Ascending aorta (tissue), 2 donors: ENCODE measurements around the gene SMAP1. TPM values are rescaled to one million over a fixed set of nuclear protein-coding genes. Genes with fewer than 3 reads are reported as not detected.
"Not testable (repeated sequence)": the region's sequence is repeated elsewhere in the genome, so short reads cannot be mapped to it uniquely, and the experiment has no call there.

Experiments
- DNase-seq, 2 donors: peaks; one replicate each; pipeline ENCODE4 v3.0.0-alpha.2; 2019; ENCODE audit warnings: low spot score in 2 of 2
- H3K27ac ChIP-seq, 2 donors: fragments of 200-600 bp; sonication (generic); one replicate each; pipeline ENCODE4 v1.5.1; 2016 to 2017; ENCODE audit warnings: mild to moderate bottlenecking in 1 of 2
- H3K27me3 ChIP-seq: fragments of 200-600 bp; sonication (generic); one replicate; pipeline ENCODE4 v1.5.1; 2017
- H3K36me3 ChIP-seq, 2 donors: fragments of 200-600 bp; sonication (generic); one replicate each; pipeline ENCODE4 v1.5.1; 2016
- H3K4me1 ChIP-seq, 2 donors: fragments of 200-600 bp; sonication (generic); one replicate each; pipeline ENCODE4 v1.5.1; 2016 to 2017; ENCODE audit warnings: mild to moderate bottlenecking in 1 of 2
- H3K4me3 ChIP-seq, 2 donors: fragments of 200-600 bp; sonication (generic); one replicate each; pipeline ENCODE4 v1.5.1; 2016 to 2017; ENCODE audit warnings: mild to moderate bottlenecking in 1 of 2
- H3K9me3 ChIP-seq, 2 donors: fragments of 200-600 bp; sonication (generic); one replicate each; pipeline ENCODE4 v1.5.1; 2016
- CTCF ChIP-seq, 3 experiments: fragments of 200-600 bp in 2 of 3; fragments of 450-650 bp in 1 of 3; sonication (generic) in 2 of 3; IDR thresholded peaks; one replicate each; pipeline ENCODE4 v1.5.1; 2016 to 2019; ENCODE audit warnings: antibody characterized with exemption in 3 of 3, mild to moderate bottlenecking in 1 of 3, moderate library complexity in 1 of 3
- intact Hi-C: fragments of 100-400 bp; cut with DNase I; formaldehyde crosslinking; loops from one replicate; pipeline ENCODE4 v1.15.1; 2023
- total RNA-seq: library from RNA; depleted of rRNA; stranded (reverse); fragments of >200 nt; gene quantifications from one replicate; pipeline ENCODE4 v1.1.0, GENCODE V29; 2016

The SMAP1 gene
- total RNA-seq, 1 donor from 2014 or later = 13.2 TPM

DNA sequence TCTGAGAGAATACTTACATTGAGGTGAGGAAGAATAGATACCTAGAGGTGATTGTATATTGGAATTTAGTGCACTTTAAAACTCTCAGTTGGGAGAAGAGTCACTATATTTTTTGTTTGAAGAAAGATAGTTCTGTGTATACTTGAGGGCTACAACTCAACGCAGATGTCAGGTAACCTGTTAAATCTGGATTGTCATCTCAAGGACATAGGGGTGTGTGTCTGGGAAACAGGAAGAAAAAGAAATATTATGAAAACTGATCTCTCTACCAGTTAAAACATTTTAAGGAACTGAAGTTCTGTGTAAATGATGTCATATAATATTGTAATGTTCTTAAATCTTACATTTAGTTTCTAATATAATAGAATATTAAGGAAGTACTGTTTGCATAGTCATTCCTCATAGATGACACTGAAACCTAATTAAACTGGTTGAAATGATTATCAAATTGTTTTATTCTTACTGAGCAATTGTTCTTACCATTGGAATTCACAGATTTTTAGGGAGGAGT, 86.2 kb downstream of the SMAP1 start:
- Histone ChIP-seq H3K27me3 (no peaks in the 10 kb centered on the region), H3K4me1 (no peaks in the 10 kb centered on the region), H3K9me3 (no peaks in the 10 kb centered on the region), H3K4me3 (no peak overlapping the region), H3K27ac (no peak overlapping the region), H3K36me3 (no peaks in the 10 kb centered on the region)
- no peak for TF ChIP-seq CTCF (IDR thresholded peaks at IDR 0.05)
- intact Hi-C loops = no loop called here
- no peak for DNase-seq

- Histone ChIP-seq H3K27ac (no peak overlapping the region), H3K4me3 (no peak overlapping the region), H3K9me3 (no peaks in the 10 kb centered on the region), H3K4me1 (no peaks in the 10 kb centered on the region), H3K27me3 (no peaks in the 10 kb centered on the region), H3K36me3 (no peaks in the 10 kb centered on the region)
- intact Hi-C loops = no loop called here
- DNase-seq = no peak
- no peak for TF ChIP-seq CTCF (IDR thresholded peaks at IDR 0.05)
Measured at GRCh38 chr6:70758883-70759282, 91.2 kb downstream of the SMAP1 start.

DNA sequence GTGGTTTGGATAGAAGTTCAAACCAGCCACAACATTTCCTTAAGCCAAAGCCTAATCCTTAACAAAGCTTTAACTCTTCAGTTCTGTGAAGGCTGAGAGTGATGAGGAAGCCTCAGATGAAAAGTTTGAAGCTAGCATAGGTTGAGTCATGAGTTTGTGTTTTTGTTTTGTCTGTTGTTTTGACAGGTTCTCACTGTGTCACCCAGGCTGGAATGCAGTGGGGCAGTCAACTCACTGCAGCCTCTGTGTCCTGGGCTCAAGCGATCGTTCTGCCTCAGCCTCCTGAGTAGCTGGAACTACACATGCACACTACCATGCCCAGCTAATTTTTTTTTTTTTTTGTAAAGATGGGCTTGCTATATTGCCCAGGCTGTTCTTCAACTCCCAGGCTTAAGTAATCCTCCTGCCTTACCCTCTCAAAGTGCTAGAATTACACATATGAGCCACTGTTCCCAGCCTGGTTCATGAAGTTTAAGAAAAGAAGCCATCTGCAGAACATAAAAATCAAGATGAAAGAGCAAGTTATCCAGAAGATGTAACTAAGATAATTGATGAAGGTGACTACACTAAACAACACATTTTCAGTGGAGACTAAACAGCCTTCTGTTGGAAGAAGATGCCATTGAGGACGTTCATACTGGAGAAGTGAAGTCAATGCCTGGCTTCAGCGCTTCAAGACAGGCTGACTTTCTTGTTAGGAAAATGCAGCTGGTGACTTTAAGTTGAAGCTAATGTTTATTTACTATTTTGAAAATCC, 96.2 kb downstream of the SMAP1 start:
- Histone ChIP-seq H3K4me1 (no peaks in the 10 kb centered on the region), H3K9me3 (no peaks in the 10 kb centered on the region), H3K36me3 (no peaks in the 10 kb centered on the region), H3K4me3 (no peak overlapping the region), H3K27ac (no peak overlapping the region), H3K27me3 (no peaks in the 10 kb centered on the region)
- no peak for DNase-seq
- intact Hi-C loops = no loop called here
- TF ChIP-seq CTCF (IDR thresholded peaks at IDR 0.05) = no peak

DNA sequence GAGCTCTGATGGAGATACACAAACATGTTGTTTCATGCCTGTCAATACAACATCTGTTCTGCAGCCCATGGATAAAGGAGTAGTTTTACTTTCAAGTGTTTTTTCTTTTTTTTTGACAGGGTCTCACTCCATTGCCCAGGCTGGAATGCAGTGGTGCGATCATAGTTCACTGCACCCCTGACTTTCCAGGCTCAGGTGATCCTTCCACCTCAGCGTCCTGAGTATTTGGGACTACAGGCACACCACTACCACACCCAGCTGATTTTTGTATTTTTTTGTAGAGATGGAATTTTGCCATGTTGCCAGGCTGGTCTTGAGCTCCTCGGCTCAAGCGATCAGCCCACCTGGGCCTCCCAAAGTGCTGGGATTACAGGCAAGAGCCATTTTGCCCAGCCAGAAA, 97.0 kb downstream of the SMAP1 start:
- H3K27ac ChIP-seq = no peak overlapping the region
- H3K4me3 ChIP-seq = no peak overlapping the region
- no peak for DNase-seq
- H3K4me1 ChIP-seq = no peaks in the 10 kb centered on the region
- no peaks in the 10 kb centered on the region for H3K9me3 ChIP-seq
- H3K36me3 ChIP-seq = no peaks in the 10 kb centered on the region
- no peak for TF ChIP-seq CTCF (IDR thresholded peaks at IDR 0.05)
- intact Hi-C loops = no loop called here
- no peaks in the 10 kb centered on the region for H3K27me3 ChIP-seq

DNA sequence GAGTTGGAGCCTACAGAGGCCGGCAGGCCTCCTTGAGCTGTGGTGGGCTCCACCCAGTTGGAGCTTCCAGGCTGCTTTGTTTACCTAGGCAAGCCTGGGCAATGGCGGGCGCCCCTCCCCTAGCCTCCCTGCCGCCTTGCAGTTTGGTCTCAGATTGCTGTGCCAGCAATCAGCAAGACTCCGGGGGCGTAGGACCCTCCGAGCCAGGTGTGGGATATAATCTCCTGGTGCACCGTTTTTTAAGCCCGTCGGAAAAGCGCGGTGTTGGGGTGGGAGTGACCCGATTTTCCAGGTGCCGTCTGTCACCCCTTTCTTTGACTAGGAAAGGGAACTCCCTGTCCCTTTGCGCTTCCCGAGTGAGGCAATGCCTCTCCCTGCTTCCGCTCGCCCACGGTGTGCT, 103.7 kb downstream of the SMAP1 start:
- H3K36me3 ChIP-seq, intact Hi-C loops, DNase-seq, H3K9me3 ChIP-seq, H3K27me3 ChIP-seq, H3K4me1 ChIP-seq, H3K4me3 ChIP-seq, H3K27ac ChIP-seq: not testable (repeated sequence)

GRCh38 chr6:70779934-70780333, 112.3 kb downstream of the SMAP1 start:
- intact Hi-C loops = no loop called here
- DNase-seq = no peak
- Histone ChIP-seq H3K36me3 (peaks cover 0 to 14% of the 10 kb centered on the region in 2 donors), H3K4me1 (no peaks in the 10 kb centered on the region), H3K27ac (no peak overlapping the region), H3K4me3 (no peak overlapping the region), H3K9me3 (peaks cover 0 to 5% of the 10 kb centered on the region in 2 donors), H3K27me3 (no peaks in the 10 kb centered on the region)
- TF ChIP-seq CTCF (IDR thresholded peaks at IDR 0.05) = no peak
